GM21447 (cell line): Measurements from ENCODE around the gene PACS2.
A peak's percentile ranks its signal among the peaks of the same experiment; 100 is the strongest.
"Not testable (repeated sequence)": the region's sequence is repeated elsewhere in the genome, so short reads cannot be mapped to it uniquely, and the experiment has no call there.

ENCODE experiments used
- ATAC-seq: cut with Tn5 transposase; IDR thresholded peaks from one replicate; pipeline ENCODE4 v1.9.1; 2021; ENCODE audit not compliant: unreplicated experiment

Gene PACS2

DNA sequence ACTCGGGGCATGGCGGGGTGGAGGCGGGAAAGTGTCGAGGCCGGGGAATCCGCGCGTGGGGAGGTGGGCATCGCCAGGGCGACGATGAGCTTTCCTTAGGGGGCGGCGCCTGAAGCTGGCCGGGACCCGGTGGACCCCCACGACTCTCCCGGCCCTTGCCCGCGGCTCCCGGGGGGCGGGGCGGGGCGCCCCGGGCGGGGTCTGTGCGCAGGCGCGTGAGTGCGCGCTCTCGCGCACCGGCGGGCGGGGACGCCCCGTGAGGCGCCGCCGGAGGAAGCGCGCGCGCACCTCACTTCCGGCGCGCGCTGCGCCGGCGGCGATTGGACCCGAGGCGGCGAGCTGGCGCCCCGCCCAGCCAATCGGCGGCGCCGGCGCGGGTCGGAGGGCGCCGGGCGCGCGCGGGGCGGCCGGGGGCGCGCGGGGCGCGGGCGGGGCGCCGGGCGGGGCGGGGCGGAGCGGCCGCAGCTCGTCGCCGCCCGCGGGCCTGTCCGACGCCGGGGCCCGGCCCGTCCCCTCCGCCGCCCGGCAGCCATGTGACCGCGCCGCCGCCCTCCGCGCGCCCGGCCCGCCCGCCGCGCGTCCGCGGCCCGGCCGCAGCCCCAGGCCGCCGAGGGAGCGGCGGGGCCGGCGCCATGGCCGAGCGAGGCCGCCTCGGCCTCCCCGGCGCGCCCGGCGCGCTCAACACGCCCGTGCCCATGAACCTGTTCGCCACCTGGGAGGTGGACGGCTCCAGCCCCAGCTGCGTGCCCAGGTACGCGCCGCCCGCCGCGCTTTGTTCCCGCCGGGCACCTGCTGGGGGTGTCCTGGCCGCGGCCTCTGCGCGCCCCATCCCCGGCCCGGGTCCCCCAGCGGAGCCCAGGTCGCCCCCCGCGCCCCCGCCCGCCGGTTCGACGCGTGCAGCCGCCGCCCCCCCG is at the start of gene PACS2:
PACS2 (plus strand) TSS at position 462 of the 914 bp plus-strand sequence; CDS start at position 633, 171 bp downstream.
- peak; percentile 40 for ATAC-seq

DNA sequence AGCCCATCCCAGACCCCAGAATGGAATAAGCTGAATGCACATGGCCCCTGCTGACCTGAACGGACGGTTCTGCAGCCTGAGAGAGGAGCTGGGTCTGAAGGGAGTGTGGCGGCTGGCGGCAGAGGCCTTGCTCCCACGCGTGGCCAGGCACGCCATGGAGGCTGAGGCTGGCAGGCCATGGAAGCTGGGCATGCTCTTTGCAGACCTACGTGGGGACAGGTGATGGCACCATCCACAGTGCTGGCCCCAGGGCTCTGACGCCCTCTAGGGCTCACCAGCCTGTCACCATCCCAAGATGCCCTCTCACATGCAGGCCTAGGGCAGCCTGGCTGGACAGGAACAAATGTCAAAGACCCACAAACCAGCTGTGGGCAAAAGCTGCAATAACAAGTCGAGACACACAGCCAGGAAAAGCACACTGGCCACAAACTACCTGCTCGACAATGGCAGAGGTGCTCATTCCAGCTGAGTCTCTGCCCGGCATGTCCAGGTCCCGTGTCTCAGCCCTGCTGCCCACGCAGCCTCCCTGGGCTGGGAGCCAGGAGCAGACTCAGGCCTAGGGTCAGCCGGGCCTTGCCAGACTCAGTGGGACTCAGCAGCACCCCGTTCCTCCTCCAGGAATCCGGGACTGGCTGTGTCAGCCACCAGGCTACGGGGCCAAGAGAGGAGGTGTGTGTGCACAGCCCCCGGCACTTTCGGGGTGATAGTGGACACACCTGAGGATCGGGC is 46.6 kb upstream of the PACS2 start:
- ATAC-seq, result no peak

DNA sequence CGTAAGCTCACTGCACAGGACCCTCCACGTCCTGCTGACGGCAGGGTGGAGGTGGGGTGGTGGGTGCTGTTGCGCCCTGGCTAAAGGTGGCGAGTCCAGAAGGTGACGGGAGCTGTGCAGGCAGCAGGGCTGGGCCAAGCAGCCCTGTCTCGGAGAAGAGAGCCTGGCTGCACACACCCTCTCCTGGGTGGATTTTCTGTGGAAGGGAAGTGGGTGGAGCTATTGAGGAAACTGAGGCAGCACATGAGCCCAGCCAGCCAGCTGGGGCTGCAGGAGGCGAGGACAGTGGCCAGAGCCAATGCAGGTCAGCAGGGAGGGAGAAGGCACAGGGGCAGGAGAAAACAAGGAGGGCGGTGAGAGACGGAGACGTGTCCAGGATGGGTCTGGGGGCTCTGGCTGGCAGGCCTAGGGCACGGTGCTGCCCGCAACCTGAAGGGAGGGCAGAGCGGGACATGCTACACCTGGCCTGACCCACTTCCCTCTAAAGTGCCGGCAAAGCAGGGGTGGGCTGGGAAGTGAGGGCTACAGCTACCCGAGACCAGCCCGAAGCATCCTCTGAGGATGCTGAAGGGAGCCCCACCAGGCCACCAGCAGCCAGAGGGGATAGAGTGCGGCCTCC is 45.7 kb upstream of the PACS2 start:
- ATAC-seq, result no peak

DNA sequence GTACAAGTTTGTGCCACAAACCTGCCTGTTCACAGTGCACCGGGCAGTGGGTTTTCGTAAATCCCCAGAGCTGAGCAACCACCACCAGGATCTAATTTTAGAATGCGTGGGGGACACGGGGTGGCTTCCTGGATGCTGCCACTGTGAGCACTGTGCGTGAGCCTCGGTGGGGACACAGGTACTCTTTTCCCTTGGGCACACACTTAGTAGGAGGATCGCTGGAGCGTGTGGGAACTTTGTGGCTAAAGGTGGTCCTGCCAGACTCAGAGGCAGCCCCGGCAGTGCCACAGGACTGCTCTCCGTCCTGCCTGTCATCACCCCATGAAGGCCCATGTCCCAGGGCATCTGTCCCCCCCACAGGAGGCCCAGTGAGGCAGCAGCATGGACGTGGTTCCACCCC is 45.1 kb upstream of the PACS2 start:
- no peak for ATAC-seq

DNA sequence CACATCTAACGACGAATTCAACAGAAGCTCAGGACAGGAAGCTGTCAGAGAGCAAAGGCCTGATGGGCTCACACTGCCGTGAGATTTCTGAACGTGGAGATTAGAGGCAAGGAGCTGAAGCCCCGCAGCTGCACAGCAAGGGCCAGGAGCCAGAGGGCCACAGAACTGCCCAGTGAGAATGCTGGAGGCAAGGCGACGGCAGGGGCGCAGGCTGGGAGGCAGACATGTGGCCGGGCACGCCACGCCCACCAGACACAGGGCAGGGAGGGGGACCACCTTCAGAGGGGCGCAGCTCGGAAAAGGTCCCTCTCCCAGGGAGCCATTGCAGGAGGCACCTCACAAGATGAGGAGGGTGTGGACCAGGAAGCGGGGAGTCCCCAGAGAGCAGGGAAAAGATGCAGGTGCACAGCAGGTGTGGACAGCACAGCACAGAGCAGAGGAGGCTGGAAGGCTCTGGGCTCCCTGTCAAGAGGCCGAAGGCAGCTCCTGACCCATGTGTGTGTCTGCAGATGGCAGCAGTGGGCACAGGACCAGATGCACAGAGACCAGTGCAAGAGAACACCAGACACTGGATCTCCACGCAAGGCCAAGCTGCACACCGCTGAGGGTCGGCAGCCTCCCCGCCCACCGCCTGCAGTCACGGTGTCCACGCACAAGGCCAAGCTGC is 43.2 kb upstream of the PACS2 start:
- no peak for ATAC-seq

DNA sequence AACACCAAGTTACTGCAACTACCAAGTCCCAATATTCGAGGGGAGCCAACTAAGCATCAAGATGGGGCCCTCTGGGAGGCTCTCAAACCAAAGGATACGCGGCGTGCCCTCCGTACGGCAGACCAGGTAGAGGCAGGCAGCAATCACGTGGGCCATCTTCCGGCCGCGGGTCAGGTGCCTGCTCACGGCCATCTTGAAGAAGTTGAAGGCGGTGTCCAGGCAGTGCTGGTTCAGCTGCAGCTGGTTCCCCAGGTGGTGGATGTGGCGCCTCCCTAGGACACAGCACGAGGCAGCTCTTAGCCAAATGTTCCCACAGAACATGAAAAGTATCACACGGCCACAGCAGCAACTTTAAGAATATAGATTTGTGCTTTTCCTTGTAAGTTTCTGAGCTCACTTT is 41.9 kb upstream of the PACS2 start:
- no peak for ATAC-seq

DNA sequence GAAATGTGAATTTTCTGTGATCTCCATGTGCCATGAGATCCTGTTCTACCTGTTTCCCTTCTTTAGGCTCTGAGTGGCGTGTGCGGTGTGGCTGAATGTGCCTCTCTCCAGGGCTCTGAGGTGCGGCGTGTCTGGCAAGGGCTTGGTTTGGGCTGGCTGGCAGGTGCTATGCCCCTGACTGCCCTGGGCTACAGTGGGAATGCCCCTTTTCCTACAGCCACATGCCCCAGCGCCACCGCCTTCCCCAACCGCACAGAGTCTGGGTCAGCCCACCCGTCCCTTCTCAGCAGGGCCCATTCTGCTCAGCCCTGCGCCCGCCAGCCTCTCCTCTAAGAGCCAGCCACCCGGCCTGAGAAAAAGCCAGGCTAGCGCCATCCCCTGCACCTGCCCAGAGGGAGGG is 41.5 kb upstream of the PACS2 start:
- ATAC-seq, result no peak

DNA sequence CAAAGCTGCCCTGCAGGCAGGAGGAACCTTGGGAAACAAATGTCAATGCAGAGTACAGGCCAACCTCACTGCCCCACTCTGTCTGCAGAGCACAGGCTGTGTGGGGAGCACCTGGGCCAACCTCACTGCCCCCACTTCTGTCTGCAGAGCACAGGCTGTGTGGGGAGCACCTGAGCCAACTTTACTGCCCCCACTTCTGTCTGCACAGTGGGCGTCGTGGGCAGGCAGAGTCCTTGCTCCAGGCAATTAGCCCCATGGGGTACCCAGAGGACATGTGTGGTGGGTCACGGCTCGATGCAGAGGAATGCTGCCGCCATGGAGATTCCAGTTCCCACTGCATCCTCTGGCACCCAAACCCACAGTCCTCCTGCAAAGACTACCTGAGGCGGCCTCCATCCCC is 39.9 kb upstream of the PACS2 start:
- ATAC-seq, result no peak

DNA sequence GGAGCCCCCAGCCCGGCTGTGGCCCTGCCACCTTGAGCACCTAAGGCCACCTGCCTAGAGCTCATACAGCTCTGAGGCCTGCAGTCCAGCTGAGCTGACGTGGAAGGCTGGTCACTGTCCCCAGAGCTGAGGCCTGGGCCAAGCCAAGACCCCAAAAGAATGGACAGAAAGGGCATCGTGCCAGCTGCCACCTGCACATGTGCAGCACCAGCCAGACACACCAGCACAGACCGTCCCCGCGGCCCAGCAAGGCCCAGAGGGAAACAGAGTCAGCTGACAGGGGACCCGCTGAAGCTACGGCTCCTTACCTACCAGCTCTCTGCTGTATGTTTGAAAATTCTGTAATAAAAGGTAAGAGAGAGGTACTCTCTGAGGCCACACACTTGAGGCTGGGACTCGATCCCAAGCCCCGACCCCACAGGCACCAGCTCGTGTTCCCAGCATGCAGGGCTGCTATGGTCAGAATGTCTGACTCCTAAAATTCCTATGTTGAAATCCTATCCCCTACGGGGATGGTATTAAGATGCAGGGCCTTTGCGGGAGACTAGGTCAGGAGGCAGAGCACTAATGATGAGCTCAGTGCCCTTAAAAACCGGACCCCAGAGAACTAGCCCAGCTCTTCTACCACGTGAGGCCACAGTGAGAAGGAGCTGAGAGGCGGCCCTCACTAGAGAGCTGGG is 39.1 kb upstream of the PACS2 start:
- ATAC-seq, result no peak

DNA sequence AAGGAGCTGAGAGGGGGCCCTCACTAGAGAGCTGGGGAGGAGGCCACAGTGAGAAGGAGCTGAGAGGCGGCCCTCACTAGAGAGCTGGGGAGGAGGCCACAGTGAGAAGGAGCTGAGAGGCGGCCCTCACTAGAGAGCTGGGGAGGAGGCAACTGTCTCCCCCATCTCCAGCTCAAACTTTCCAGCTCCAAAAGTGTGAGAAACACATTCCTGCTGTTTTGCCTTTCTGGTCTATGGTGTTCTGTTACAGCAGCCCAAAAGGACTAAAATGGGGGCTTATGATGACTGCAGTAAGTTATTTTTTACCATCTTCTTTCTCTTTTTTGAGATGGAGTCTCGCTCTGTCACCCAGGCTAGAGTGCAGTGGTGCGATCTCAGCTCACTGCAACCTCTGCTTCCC is 37.1 kb upstream of the PACS2 start:
- ATAC-seq, result not testable (repeated sequence)

DNA sequence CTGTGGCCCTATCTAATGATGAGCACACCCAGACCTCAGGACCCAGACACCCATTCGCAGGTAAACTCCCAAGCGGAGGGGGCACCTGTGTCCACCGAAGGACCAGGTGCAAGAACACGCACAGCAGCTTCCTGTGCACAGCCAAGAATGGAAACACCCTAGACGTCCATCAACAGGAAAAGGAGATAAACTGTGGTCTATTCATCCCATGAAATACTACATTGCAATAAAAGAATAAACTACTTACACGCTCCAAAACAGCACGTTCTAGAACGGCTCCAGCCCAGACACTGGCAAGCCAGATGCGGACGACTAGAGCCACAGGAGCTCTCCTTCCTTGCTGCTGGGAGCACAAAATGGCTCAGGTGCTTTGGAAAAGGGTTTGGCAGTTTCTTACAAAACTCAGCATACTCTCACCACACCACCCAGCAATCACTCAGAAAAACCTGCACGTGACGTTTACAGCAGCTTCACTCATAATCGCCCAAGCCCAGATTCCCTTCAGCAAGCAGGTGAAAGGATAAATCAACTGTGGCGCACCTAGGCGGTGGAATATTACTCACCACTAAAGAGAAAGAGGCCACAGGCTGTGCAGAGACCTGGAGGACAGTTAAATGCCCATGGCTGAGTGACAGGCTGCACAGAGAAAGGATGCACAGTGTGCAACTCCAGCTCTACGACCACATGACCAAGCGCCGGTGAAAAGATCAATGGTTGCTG is 34.7 kb upstream of the PACS2 start:
- ATAC-seq, result no peak

DNA sequence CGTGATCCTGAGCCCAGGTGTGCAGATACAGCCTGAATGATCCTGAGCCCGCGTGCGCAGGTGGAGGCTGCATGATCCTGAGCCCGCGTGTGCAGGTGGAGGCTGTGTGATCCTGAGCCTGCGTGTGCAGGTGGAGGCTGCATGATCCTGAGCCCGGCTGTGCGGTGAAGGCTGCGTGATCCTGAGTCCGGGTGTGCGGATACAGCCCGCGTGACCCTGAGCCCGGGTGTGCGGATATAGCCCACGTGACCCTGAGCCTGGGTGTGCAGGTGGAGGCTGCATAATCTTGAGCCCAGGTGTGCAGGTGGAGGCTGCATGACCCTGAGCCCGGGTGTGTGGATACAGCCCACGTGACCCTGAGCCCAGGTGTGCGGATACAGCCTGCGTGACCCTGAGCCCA is 34.0 kb upstream of the PACS2 start:
- no peak for ATAC-seq

DNA sequence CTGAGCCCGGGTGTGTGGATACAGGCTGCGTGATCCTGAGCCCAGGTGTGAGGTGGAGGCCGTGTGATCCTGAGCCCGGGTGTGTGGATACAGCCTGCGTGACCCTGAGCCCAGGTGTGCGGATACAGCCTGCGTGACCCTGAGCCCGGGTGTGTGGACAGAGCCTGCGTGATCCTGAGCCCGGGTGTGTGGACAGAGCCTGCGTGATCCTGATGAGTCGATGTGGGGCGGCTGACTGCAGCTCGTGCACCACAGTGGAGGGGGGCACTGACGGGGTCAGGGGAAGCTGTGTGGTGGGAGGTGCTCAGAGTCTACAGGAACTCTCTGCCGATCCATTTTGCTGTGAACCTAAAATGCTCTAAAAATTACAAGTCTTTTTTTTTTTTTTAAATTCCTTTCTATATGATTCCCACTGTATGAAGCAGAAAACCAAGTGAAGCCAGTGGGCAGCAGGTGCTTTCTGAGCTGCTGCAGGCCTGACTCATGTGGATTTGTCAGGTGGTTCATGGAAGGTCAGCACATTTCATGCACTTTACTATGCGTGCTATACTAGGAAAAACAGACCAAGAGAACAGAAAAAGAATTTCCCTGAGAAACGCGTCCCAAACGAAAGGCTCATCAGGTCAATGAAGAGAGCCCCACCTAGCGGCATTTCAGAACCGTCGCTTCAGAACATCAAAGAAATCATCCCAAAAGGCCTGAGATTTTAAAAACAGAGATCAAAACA is 33.0 kb upstream of the PACS2 start:
- no peak for ATAC-seq

DNA sequence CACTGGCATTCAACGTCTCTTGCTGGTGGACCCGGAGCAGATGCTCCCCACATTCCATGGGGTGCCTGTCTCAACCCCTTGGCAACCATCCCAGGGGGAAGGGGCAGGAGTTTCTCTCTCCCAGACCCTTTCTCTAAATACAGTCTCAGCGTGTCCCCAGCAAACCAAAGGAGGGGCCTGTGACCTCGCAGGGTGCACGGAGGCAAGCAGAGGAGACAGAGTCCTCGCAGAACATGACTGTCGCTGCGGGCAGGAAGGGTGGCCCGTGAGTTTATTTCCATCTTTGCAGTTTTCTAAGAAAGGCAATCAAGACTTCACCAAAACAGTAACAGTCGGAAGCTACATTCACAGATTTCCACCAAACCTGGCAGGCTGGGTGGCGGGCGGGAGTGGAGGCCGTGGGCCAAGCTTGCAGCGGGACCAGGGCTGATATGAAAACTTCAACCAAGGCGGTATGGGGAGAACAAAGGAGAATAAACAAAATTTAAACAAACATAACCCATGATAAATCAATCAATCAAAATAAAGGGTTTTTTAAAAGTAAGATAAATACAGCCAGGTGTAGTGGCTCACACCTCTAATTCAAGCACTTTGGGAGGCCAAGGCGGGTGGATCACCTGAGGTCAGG is 32.3 kb upstream of the PACS2 start:
- ATAC-seq, result no peak

DNA sequence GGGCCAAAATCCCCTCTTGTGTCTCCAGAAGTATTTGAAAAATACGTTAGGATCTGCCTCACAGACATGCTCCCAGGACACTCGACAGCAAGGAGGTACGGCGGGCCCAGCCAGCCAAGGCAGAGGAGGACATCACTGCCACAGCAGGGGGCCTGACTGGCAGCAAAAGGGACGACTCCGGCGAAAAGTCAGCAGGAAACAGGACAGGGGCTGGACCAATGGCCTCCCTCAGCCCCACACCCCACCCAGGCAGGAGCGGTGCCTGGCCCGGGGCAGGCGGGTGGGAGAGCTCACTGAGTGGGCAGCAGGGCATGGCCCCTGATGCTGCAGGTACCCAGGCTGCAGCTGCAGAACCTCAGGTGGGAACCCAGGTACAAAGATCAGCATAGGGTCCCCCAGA is 31.5 kb upstream of the PACS2 start:
- ATAC-seq, result no peak

DNA sequence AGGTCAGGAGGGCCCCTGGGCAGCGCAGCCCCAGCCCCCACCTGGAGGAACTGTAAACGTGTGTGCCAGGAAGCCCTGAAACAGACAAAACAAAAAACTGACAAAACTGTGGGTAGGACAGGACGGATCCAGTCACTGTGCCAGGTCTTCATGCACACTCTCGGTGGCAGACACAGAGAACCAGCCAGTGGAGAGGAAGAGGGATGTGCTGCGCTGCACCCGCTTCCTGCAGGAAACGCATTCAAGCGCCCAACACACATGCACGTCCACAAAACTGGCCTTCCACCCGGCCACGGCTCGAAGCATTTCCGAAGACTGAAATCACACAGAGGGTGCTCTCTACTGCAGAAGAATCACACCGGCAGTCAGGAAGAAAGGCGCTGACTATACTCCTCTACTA is 30.6 kb upstream of the PACS2 start:
- ATAC-seq, result no peak

DNA sequence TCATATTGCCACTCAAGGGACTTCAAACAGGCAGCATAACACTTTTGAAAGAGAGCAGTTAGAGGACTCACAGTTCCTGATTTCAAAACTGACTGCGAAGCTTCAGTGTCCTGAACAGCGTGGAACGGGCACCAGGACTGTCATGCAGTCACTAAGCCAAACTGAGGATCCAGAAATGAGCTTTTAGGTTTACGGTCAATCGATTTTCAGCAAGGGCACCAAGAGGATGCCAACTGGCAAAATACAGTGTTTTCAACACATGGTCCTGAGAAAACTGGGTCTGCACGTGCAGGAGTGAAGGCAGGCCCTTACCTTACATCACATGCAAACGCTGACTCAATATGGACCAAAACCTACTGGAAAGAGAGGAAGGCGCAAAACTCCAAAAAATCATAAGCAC is 29.4 kb upstream of the PACS2 start:
- ATAC-seq, result no peak

DNA sequence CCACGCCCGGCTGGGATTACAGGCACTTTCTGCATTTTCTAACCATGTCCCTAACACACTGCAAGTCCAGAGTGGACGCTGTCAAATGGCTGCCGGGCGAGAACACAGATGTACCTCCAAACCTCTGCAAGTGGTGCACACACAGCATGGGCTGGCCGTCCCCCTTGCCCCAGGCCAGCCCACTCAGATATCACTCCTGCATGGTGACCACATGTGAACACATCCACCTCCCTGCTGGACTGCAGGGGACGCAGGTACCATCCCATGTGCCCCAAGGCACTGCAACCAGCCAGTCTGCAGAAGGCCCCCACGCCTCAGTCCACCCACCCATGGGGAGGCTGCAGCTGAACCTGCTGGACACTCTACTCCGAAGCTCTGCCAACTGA is 27.8 kb upstream of the PACS2 start:
- ATAC-seq, result no peak
